B cell (primary cell): ENCODE results near the gene NDUFA8. TPM values are rescaled to one million over a fixed set of nuclear protein-coding genes. Genes with fewer than 3 reads are reported as not detected.

Experiments
- ATAC-seq: fragments of 200-7000 bp; cut with Tn5 transposase; one replicate; pipeline ENCODE4 v1.10.0; 2021; ENCODE audit warnings: low read depth, mild to moderate bottlenecking, moderate number of reproducible peaks, moderate library complexity
- CTCF ChIA-PET: fragments of 350-600 bp; sonication (Branson Sonifier 250); formaldehyde crosslinking; loops from one replicate; lab custom pipeline; 2021; ENCODE audit warnings: antibody characterized with exemption, inconsistent platforms; lab: Charles Lee
- POLR2A ChIA-PET: fragments of 350-600 bp; sonication (Branson Sonifier 250); formaldehyde crosslinking; loops from one replicate; lab custom pipeline; 2021; ENCODE audit warnings: antibody characterized with exemption; lab: Charles Lee
- DNase-seq: peaks from one replicate; pipeline ENCODE4 v3.0.0; 2013
- H2AFZ ChIP-seq: 2 replicates; pipeline ENCODE4 v1.6.1; 2012; ENCODE audit warnings: mild to moderate bottlenecking, low read depth, low read length; ENCODE audit not compliant: insufficient read depth, poor library complexity, severe bottlenecking
- H3K27ac ChIP-seq, 2 donors: 1 replicate in 1 of 2; 2 replicates in 1 of 2; pipeline ENCODE4 v1.5.1; 2012 to 2013; ENCODE audit warnings: low read length in 2 of 2, mild to moderate bottlenecking in 2 of 2, moderate library complexity in 1 of 2
- H3K27me3 ChIP-seq, 4 experiments: fragments of 200-600 bp in 1 of 4; sonication (generic) in 1 of 4; replicated peaks in 1 of 4; 1 replicate in 2 of 4; 2 replicates in 2 of 4; pipeline versions ENCODE4 v1.6.1 to v1.7.0; 2013 to 2016; ENCODE audit warnings: low read length in 3 of 4, mild to moderate bottlenecking in 2 of 4, mixed read lengths in 1 of 4, moderate library complexity in 1 of 4; ENCODE audit not compliant: insufficient read depth in 4 of 4, control insufficient read depth in 3 of 4; ENCODE audit errors: control extremely low read depth in 1 of 4
- H3K36me3 ChIP-seq, 2 experiments: replicated peaks in 1 of 2; 1 replicate in 1 of 2; 2 replicates in 1 of 2; pipeline versions ENCODE4 v1.6.1 to v1.7.1; 2013; ENCODE audit warnings: low read length in 1 of 2; ENCODE audit not compliant: insufficient read depth in 2 of 2, control insufficient read depth in 1 of 2; ENCODE audit errors: control extremely low read depth in 1 of 2, extremely low read depth in 1 of 2
- H3K4me1 ChIP-seq, 2 donors: fragments of 200-600 bp in 1 of 2; sonication (generic) in 1 of 2; 1 replicate in 1 of 2; 2 replicates in 1 of 2; pipeline versions ENCODE4 v1.5.1 to v1.6.1; 2013 to 2017; ENCODE audit warnings: low read length in 2 of 2; ENCODE audit not compliant: control insufficient read depth in 2 of 2, insufficient read depth in 2 of 2
- H3K4me2 ChIP-seq: replicated peaks from 2 replicates; pipeline ENCODE3; 2012; ENCODE audit warnings: mild to moderate bottlenecking, low read depth, low read length; ENCODE audit not compliant: poor library complexity, severe bottlenecking
- H3K4me3 ChIP-seq, 5 experiments: fragments of 200-600 bp in 1 of 5; sonication (generic) in 1 of 5; 1 replicate in 3 of 5; 2 replicates in 2 of 5; pipeline versions ENCODE4 v1.5.1 to v1.7.0; 2011 to 2016; ENCODE audit warnings: low read length in 4 of 5, mild to moderate bottlenecking in 4 of 5, low read depth in 2 of 5, control low read depth in 1 of 5, moderate library complexity in 1 of 5; ENCODE audit not compliant: insufficient read depth in 1 of 5; ENCODE audit errors: control extremely low read depth in 1 of 5, extremely low read depth in 1 of 5
- H3K79me2 ChIP-seq: fragments of 200-600 bp; sonication (generic); one replicate; pipeline ENCODE4 v1.6.0; 2016; ENCODE audit warnings: low read length; ENCODE audit not compliant: control insufficient read depth, insufficient read depth
- H3K9ac ChIP-seq: fragments of 200-600 bp; sonication (generic); 2 replicates; pipeline ENCODE4 v1.6.1; 2017; ENCODE audit warnings: mild to moderate bottlenecking, low read length, moderate library complexity
- H3K9me3 ChIP-seq, 3 donors: one replicate each; pipeline versions ENCODE4 v1.6.1 to v1.7.1; 2013; ENCODE audit warnings: low read length in 2 of 3; ENCODE audit not compliant: control insufficient read depth in 2 of 3, insufficient read depth in 1 of 3; ENCODE audit errors: control extremely low read depth in 1 of 3
- H4K20me1 ChIP-seq: 2 replicates; pipeline ENCODE4 v1.6.0; 2012; ENCODE audit warnings: mild to moderate bottlenecking, low read length; ENCODE audit not compliant: insufficient read depth, control insufficient read depth, poor library complexity, severe bottlenecking
- H3K27ac Mint-ChIP-seq: one replicate; pipeline ENCODE4 v1.8.0; 2021; ENCODE audit warnings: mixed read lengths
- H3K27me3 Mint-ChIP-seq: one replicate; pipeline ENCODE4 v1.8.0; 2021; ENCODE audit warnings: mixed read lengths
- H3K4me1 Mint-ChIP-seq: one replicate; pipeline ENCODE4 v1.8.0; 2021; ENCODE audit warnings: mixed read lengths
- H3K4me3 Mint-ChIP-seq: one replicate; pipeline ENCODE4 v1.8.0; 2021; ENCODE audit warnings: mixed read lengths
- H3K9me3 Mint-ChIP-seq: one replicate; pipeline ENCODE4 v1.8.0; 2022; ENCODE audit warnings: mixed read lengths; ENCODE audit not compliant: insufficient read depth
- EZH2 ChIP-seq: IDR thresholded peaks from 2 replicates; pipeline ENCODE4 v1.6.1; 2012; ENCODE audit warnings: borderline replicate concordance, low read depth, mild to moderate bottlenecking, moderate library complexity, low read length; ENCODE audit not compliant: insufficient read depth, poor library complexity, severe bottlenecking
- WGBS: methylation state at CpG from one replicate; pipeline ENCODE4 v1.1.5; 2013; ENCODE audit warnings: missing lambda C conversion rate; ENCODE audit not compliant: insufficient coverage; 5-methylcytosine and 5-hydroxymethylcytosine counted together
- intact Hi-C: fragments of 100-400 bp; cut with micrococcal nuclease; formaldehyde crosslinking; loops from one replicate; pipeline ENCODE4 v1.10.0; 2022
- polyA plus RNA-seq: library from polyadenylated mRNA; depleted of rRNA; stranded (reverse); fragments of >200 nt; gene quantifications from 2 replicates; pipeline ENCODE4 v1.2.3, GENCODE V29; 2012
- small RNA-seq: library from RNA; depleted of rRNA; stranded (forward); fragments of <200 nt; gene quantifications from one replicate; pipeline ENCODE3, GENCODE V24; 2012; ENCODE audit warnings: low replicate concordance, low read depth; ENCODE audit not compliant: insufficient read length
- total RNA-seq, 2 donors: library from RNA; stranded (reverse); fragments of 120-200 nt in 1 of 2; gene quantifications; 1 replicate in 1 of 2; 2 replicates in 1 of 2; pipeline versions ENCODE4 v1.2.3 to v1.2.4, GENCODE V29; 2013 to 2022
- TF ChIP-seq, protein P1 (sequence below): fragments of 200-600 bp; IDR thresholded peaks from one replicate; pipeline ENCODE4 v1.8.0; 2022; ENCODE audit warnings: antibody characterized with exemption, mild to moderate bottlenecking

Gene NDUFA8
- total and polyA plus RNA-seq, 2 donors (not counting 1 experiment from before 2014, with no cell fraction given): 10.6 to 15.7 TPM

DNA sequence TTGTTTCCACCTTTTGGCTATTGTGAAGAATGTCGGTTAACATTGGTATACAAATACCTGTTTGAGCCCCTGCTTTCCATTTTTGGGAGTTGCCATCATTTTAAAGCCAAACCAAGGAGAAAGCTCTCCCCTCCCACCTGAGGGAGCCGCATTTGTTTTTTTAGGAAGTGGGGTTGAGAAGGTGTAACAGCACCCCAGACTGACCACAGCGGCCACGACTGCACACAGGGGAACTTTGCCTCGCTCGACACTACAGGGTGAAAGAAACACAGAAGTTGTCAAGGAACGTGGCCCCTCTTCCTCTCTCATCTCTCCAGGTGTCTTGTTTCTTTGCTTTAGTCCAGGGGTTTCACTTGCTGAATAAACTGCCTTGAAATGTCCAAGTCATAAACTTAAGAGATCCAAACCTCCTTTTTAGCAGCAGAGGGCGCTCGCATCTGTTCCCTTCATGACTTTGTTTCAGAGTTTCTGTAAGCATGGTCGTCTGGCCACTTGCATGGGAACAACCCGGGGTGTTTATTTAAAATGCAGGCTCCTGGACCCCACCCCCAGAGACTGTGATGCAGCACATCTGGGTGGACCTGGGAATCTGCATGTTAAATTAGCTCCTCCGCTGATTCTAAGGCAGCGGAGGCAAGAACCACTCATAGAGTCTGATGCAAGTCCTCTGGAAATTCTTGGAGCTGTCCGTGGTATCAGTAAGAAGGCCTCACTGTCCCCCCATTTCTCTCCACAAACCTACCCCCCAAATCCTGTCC is 64.4 kb downstream of the NDUFA8 start:
- no peak overlapping the region for H3K4me3 ChIP-seq
- H3K9me3 ChIP-seq: no peaks in the 10 kb centered on the region
- 14% methylated on average over 12 of the region's 14 CpGs for WGBS
- Mint-ChIP-seq H3K27ac (no peak overlapping the region), H3K27me3 (peaks cover 12% of the 10 kb centered on the region), H3K4me1 (peaks cover 41% of the 10 kb centered on the region), H3K4me3 (peak overlapping the region; percentile 40), H3K9me3 (no peaks in the 10 kb centered on the region)
- no peaks in the 10 kb centered on the region for H4K20me1 ChIP-seq
- no peaks in the 10 kb centered on the region for H3K36me3 ChIP-seq
- peaks cover 27 to 34% of the 10 kb centered on the region in 2 donors for H3K4me1 ChIP-seq
- H2AFZ ChIP-seq: no peak overlapping the region
- peaks cover 0 to 4% (median 2%) of the 10 kb centered on the region in 4 experiments for H3K27me3 ChIP-seq
- DNase-seq (peak; percentile 73), ATAC-seq (no peak)
- intact Hi-C loops: no loop called here
- ChIA-PET POLR2A (interaction anchor here (0.5 kb wide), 1 partner anchor 366 kb away, joined by 3 read pairs; no protein-coding TSS in a partner anchor), CTCF (interaction anchor here (0.7 to 5.7 kb wide), 5 partner anchors 28 to 975 kb away, joined by 3 to 159 read pairs (median 4); no protein-coding TSS in a partner anchor)
- TF ChIP-seq, protein P1, sequence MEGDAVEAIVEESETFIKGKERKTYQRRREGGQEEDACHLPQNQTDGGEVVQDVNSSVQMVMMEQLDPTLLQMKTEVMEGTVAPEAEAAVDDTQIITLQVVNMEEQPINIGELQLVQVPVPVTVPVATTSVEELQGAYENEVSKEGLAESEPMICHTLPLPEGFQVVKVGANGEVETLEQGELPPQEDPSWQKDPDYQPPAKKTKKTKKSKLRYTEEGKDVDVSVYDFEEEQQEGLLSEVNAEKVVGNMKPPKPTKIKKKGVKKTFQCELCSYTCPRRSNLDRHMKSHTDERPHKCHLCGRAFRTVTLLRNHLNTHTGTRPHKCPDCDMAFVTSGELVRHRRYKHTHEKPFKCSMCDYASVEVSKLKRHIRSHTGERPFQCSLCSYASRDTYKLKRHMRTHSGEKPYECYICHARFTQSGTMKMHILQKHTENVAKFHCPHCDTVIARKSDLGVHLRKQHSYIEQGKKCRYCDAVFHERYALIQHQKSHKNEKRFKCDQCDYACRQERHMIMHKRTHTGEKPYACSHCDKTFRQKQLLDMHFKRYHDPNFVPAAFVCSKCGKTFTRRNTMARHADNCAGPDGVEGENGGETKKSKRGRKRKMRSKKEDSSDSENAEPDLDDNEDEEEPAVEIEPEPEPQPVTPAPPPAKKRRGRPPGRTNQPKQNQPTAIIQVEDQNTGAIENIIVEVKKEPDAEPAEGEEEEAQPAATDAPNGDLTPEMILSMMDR: peak; percentile 80
- TF ChIP-seq EZH2: no peak
- H3K4me2 ChIP-seq: peak overlapping the region; percentile 40
- H3K27ac ChIP-seq: no peak overlapping the region
- H3K9ac ChIP-seq: no peak overlapping the region
- H3K79me2 ChIP-seq: peaks cover 25% of the 10 kb centered on the region

Small RNAs within 50 kb of the gene (small RNA-seq; reads per million reads assigned to genes)
- not detected for gene MIR4478

Other genes with a start within 250 kb of the NDUFA8 start
- gene TTLL11, start 66.5 kb downstream of the NDUFA8 start, total RNA-seq: 3.8 and 3.9 TPM in 2 replicates
- 3.5 and 3.6 TPM in 2 replicates for gene TTLL11, start 66.5 kb downstream of the NDUFA8 start, polyA plus RNA-seq
- not detected in 2 replicates for gene MORN5, start 129 bp upstream of the NDUFA8 start, total RNA-seq
- gene MORN5, start 129 bp upstream of the NDUFA8 start, polyA plus RNA-seq: not detected in 2 replicates
- gene LHX6, start 69.2 kb upstream of the NDUFA8 start, total RNA-seq: not detected in 2 replicates
- gene LHX6, start 69.2 kb upstream of the NDUFA8 start, polyA plus RNA-seq: 0.03 and 0.04 TPM in 2 replicates
- 12.4 and 15.7 TPM in 2 replicates for gene RBM18, start 105.1 kb upstream of the NDUFA8 start, total RNA-seq
- 9.7 and 13.4 TPM in 2 replicates for gene RBM18, start 105.1 kb upstream of the NDUFA8 start, polyA plus RNA-seq
- 44.1 and 44.9 TPM in 2 replicates for gene MRRF, start 105.1 kb upstream of the NDUFA8 start, total RNA-seq
- gene MRRF, start 105.1 kb upstream of the NDUFA8 start, polyA plus RNA-seq: 38.6 TPM in 2 replicates
- 9.5 and 10.4 TPM in 2 replicates for gene PTGS1, start 211.2 kb upstream of the NDUFA8 start, total RNA-seq
- 14.6 and 15.3 TPM in 2 replicates for gene PTGS1, start 211.2 kb upstream of the NDUFA8 start, polyA plus RNA-seq